Measurements from ENCODE around the gene ANGPT4. TPM values are rescaled to one million over a fixed set of nuclear protein-coding genes. Genes with fewer than 3 reads are reported as not detected.

ANGPT4 gene
- polyA plus RNA-seq, 1 of the 3 experiments (the other 2 are of a cell fraction), result not detected

Other genes starting within 250 kb of the ANGPT4 start
- not detected in 2 replicates for gene SCRT2, start 240.5 kb downstream of the ANGPT4 start, polyA plus RNA-seq (2012; rRNA removed)
- gene SLC52A3, start 147.8 kb downstream of the ANGPT4 start, polyA plus RNA-seq (2012; rRNA removed), result not detected in 2 replicates
- gene FAM110A, start 82.6 kb downstream of the ANGPT4 start, polyA plus RNA-seq (2012; rRNA removed), result 2.5 and 3.8 TPM in 2 replicates
- 0.03 TPM in 1 of 2 replicates, not detected in the other for gene RSPO4, start 86.0 kb upstream of the ANGPT4 start, polyA plus RNA-seq (2012; rRNA removed)
- gene PSMF1, start 202.3 kb upstream of the ANGPT4 start, polyA plus RNA-seq (2012; rRNA removed), result 86.0 and 103 TPM in 2 replicates